NCI-H524 treated with DMSO at 0.1 percent for 48 hours (cell line): ENCODE measurements around the gene CEP135.
"Not testable (repeated sequence)": the region's sequence is repeated elsewhere in the genome, so short reads cannot be mapped to it uniquely, and the experiment has no call there.

Source experiments
- DNase-seq: peaks from one replicate; lab custom pipeline; 2025; lab: John Stamatoyannopoulos, UW

The CEP135 gene

GRCh38 chr4:55941881-55942396 is 6.8 kb upstream of the CEP135 start:
- no peak for DNase-seq

GRCh38 chr4:55947254-55947882 is 1.4 kb upstream of the CEP135 start:
- DNase-seq: no peak

- DNase-seq: no peak
These were observed 626 bp upstream of the CEP135 start for GRCh38 chr4:55947912-55948725.

GRCh38 chr4:55949482-55949802 is 697 bp downstream of the CEP135 start:
- DNase-seq: no peak

GRCh38 chr4:55951191-55951922 is 2.6 kb downstream of the CEP135 start:
- DNase-seq: no peak

- DNase-seq: no peak
These were observed 7.0 kb downstream of the CEP135 start for GRCh38 chr4:55955710-55956109.

GRCh38 chr4:55959655-55960054 is 10.9 kb downstream of the CEP135 start:
- no peak for DNase-seq

GRCh38 chr4:55964046-55964445 is 15.3 kb downstream of the CEP135 start:
- no peak for DNase-seq

- no peak for DNase-seq
These were observed 16.8 kb downstream of the CEP135 start for GRCh38 chr4:55965585-55965984.

GRCh38 chr4:55966324-55966723 is 17.6 kb downstream of the CEP135 start:
- DNase-seq: not testable (repeated sequence)

GRCh38 chr4:55967376-55967775 is 18.6 kb downstream of the CEP135 start:
- no peak for DNase-seq

- DNase-seq: no peak
These were observed 24.9 kb downstream of the CEP135 start for GRCh38 chr4:55973650-55974049.

- DNase-seq: no peak
These were observed 29.1 kb downstream of the CEP135 start for GRCh38 chr4:55977811-55978210.

GRCh38 chr4:55979562-55979961 is 30.8 kb downstream of the CEP135 start:
- no peak for DNase-seq

GRCh38 chr4:55980725-55981124 is 32.0 kb downstream of the CEP135 start:
- DNase-seq: no peak

- DNase-seq: no peak
These were observed 34.2 kb downstream of the CEP135 start for GRCh38 chr4:55982976-55983375.

GRCh38 chr4:55989766-55990165 is 41.0 kb downstream of the CEP135 start:
- no peak for DNase-seq

- no peak for DNase-seq
These were observed 45.4 kb downstream of the CEP135 start for GRCh38 chr4:55993994-55994663.

- DNase-seq: no peak
These were observed 47.9 kb downstream of the CEP135 start for GRCh38 chr4:55996646-55997045.

- no peak for DNase-seq
These were observed 54.9 kb downstream of the CEP135 start for GRCh38 chr4:56003606-56004005.

GRCh38 chr4:56004235-56004634 is 55.5 kb downstream of the CEP135 start:
- no peak for DNase-seq

GRCh38 chr4:56007154-56007553 is 58.4 kb downstream of the CEP135 start:
- no peak for DNase-seq
